ENCODE data around the gene MGA.
A peak's percentile ranks its signal among the peaks of the same experiment; 100 is the strongest.

Gene MGA

DNA sequence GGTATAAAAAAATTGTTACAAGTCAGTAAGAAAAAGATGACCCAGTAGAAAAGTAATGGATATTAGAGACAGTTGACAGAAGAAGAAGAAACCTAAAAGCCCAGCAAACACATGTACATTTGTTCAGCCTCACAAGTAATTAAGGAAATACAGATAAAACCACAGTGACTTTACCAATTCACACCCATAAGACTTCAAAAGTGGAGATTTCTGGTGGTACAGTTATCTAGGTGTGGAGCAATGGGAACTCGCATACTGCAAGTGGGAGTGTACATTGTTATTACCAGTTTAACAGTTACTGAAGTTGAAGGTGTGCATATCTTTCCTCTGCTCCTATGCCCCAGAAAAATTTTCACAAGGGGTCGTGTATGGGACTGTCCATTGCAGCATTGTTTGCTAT is 96.0 kb downstream of the MGA start:
- TF ChIP-seq, protein P1, sequence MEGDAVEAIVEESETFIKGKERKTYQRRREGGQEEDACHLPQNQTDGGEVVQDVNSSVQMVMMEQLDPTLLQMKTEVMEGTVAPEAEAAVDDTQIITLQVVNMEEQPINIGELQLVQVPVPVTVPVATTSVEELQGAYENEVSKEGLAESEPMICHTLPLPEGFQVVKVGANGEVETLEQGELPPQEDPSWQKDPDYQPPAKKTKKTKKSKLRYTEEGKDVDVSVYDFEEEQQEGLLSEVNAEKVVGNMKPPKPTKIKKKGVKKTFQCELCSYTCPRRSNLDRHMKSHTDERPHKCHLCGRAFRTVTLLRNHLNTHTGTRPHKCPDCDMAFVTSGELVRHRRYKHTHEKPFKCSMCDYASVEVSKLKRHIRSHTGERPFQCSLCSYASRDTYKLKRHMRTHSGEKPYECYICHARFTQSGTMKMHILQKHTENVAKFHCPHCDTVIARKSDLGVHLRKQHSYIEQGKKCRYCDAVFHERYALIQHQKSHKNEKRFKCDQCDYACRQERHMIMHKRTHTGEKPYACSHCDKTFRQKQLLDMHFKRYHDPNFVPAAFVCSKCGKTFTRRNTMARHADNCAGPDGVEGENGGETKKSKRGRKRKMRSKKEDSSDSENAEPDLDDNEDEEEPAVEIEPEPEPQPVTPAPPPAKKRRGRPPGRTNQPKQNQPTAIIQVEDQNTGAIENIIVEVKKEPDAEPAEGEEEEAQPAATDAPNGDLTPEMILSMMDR (IDR thresholded peaks at IDR 0.05): no peak
- no peak overlapping the region for H3K4me3 ChIP-seq (ENCODE audit: low read depth in 1 of 2, low read length in 1 of 2)
- no peak overlapping the region for H3K27ac ChIP-seq
- H3K27me3 ChIP-seq: no peaks in the 10 kb centered on the region
- peaks cover 50% of the 10 kb centered on the region for H3K36me3 ChIP-seq
- no peaks in the 10 kb centered on the region for H3K9me3 ChIP-seq
- H3K4me1 ChIP-seq (ENCODE audit: control insufficient read depth in 1 of 2, insufficient read depth in 1 of 2, low read depth in 1 of 2, low read length in 1 of 2): no peaks in the 10 kb centered on the region

DNA sequence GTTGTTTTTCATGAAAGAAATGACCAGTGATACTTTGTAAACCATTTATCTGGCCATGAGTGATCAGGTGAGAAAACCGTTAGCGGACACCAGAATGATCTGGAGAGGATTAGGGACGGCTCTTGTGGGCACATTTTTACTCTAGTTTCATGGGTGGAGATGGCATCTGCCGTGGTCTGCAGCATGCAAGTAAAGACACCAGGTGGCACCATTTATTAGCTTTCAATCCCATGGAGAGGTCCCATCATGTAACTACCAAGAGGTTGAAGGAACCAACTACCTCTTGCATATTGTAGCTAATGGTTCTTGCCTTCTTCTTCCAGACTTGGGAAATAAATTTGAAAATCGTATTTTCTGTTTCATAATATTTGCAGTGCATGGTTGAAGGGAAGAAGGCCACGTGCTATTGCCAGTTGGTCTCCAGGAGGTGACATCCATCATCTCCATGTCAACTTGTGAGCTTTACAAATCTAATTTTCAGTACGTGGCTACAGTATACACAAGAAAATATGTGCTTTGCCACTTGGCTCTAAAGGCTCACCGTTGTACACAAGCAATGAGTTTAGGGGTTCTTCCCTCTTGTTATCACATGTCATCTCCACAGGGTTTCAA is 112.6 kb downstream of the MGA start:
- Histone ChIP-seq H3K4me3 (ENCODE audit: low read depth in 1 of 2, low read length in 1 of 2) (peak overlapping the region in 1 of 2 experiments; percentile 92), H3K9me3 (no peaks in the 10 kb centered on the region), H3K27ac (peak overlapping the region; percentile 89)

DNA sequence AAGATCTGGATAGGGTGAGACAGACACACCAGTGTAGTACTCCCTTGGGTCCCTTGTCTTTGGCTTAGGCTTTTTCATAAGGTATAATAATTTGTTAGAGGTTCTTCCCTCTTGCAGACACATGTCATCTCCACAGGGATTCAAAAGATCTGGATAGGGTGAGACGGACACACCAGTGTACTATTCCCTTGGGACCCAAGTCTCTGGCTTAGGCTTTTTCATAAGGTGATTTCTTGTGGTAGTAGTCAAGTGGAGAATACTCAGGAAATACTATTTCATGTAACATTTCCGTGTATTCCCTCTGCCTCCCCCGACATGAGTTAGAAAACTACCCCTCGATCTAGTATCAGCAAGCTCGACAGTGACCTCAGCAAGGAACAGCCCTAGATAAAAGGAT is 113.1 kb downstream of the MGA start:
- H3K4me3 ChIP-seq (ENCODE audit: low read depth in 1 of 2, low read length in 1 of 2): peak overlapping the region; percentile 90 to 92
- H3K27me3 ChIP-seq: no peaks in the 10 kb centered on the region
- peak overlapping the region; percentile 89 for H3K27ac ChIP-seq
- peaks cover 26 to 31% of the 10 kb centered on the region in 2 experiments for H3K4me1 ChIP-seq (ENCODE audit: control insufficient read depth in 1 of 2, insufficient read depth in 1 of 2, low read depth in 1 of 2, low read length in 1 of 2)
- no peaks in the 10 kb centered on the region for H3K9me3 ChIP-seq
- TF ChIP-seq, protein P1 (IDR thresholded peaks at IDR 0.05): no peak
- H3K36me3 ChIP-seq: no peaks in the 10 kb centered on the region

More for the DNA sequence above, 112.6 kb downstream of the MGA start:
- H3K36me3 ChIP-seq: no peaks in the 10 kb centered on the region
- no peaks in the 10 kb centered on the region for H3K27me3 ChIP-seq
- H3K4me1 ChIP-seq (ENCODE audit: control insufficient read depth in 1 of 2, insufficient read depth in 1 of 2, low read depth in 1 of 2, low read length in 1 of 2): peaks cover 26 to 31% of the 10 kb centered on the region in 2 experiments
- TF ChIP-seq, protein P1 (IDR thresholded peaks at IDR 0.05): peak; percentile 66

DNA sequence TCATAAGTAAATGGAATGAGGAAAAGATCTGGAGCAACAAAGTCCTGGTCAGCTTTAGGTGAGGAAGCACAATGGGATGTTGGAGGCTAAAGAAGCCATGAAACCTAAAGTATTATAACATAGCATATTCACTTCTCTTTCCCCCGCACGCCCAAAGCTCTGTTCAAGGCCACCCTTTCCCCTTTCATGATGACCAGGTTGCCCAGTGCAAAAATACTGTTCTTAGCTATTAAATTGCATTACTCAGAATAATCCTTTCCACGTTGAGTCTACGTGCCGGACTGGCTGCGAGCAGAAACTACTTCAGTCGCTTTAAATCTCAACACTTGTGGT is 113.5 kb downstream of the MGA start:
- Histone ChIP-seq H3K27me3 (no peaks in the 10 kb centered on the region), H3K9me3 (no peaks in the 10 kb centered on the region), H3K27ac (peak overlapping the region; percentile 89), H3K4me1 (ENCODE audit: control insufficient read depth in 1 of 2, insufficient read depth in 1 of 2, low read depth in 1 of 2, low read length in 1 of 2) (peaks cover 26 to 31% of the 10 kb centered on the region in 2 experiments), H3K4me3 (ENCODE audit: low read depth in 1 of 2, low read length in 1 of 2) (peak overlapping the region; percentile 90 to 92), H3K36me3 (no peaks in the 10 kb centered on the region)
- TF ChIP-seq, protein P1 (IDR thresholded peaks at IDR 0.05): no peak

DNA sequence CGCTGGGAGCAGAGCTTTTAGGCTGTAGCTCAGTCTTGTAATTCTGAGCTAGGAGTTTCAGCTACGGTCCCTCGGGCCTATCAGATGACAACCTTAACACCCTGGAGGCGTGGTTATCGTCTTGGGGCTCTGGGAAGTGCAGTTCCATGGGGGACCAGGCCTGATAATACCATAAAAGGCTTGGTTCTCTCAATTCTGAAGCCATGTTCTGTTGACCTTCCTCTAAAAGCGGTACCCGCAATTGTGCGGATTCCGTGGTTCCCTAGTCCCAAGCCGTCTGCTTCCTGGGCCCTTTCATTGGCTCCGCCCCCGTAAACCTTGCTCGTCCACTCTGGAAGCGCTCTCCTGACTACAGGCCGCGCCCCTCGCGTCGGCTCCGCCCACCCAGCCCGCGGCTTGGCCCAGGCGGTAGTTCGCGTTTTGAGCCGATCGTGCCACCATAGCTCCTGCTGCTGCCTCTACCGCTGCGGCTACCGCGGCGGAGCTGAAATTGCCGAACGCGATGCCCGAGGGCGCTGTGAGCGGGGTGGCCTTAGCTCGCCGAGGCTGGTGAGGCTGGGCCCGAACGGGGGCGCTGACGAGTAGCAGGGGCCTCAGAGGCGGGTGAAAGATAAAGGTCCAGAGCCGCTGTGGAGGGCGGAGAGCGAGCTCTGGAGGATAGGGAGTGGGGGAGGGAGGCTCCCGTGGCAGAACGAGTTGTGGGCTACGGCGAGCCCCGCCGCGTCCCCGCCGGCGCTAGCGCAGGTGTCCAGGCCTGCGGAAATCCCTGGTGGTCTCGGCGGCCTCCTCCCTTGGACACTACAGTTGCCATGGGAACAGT is 114.1 kb downstream of the MGA start, which contains the start of gene MAPKBP1:
TSS of gene MAPKBP1 (plus strand) at position 423 of the 820 bp plus-strand sequence. CDS start 792 bp downstream, outside the sequence.
- H3K9me3 ChIP-seq: no peaks in the 10 kb centered on the region
- H3K4me1 ChIP-seq (ENCODE audit: control insufficient read depth in 1 of 2, insufficient read depth in 1 of 2, low read depth in 1 of 2, low read length in 1 of 2): peaks cover 26 to 31% of the 10 kb centered on the region in 2 experiments
- TF ChIP-seq, protein P1 (IDR thresholded peaks at IDR 0.05): peak; percentile 71
- H3K27ac ChIP-seq: peak within 1 kb of the TSS; percentile 89
- peak within 1 kb of the TSS; percentile 90 to 92 for H3K4me3 ChIP-seq (ENCODE audit: low read depth in 1 of 2, low read length in 1 of 2)
- no peaks in the 10 kb centered on the region for H3K27me3 ChIP-seq
- H3K36me3 ChIP-seq: no peaks in the 10 kb centered on the region

All from neutrophil (primary cell).